CD4-positive, CD25-positive, alpha-beta regulatory T cell (primary cell): ENCODE data around the gene ITSN2. TPM values are rescaled to one million over a fixed set of nuclear protein-coding genes. Genes with fewer than 3 reads are reported as not detected.

Experiments used
- ATAC-seq, 2 donors: fragments of 150-1000 bp; cut with Tn5 transposase; one replicate each; pipeline ENCODE4 v1.10.0; 2021; ENCODE audit warnings: low read depth in 2 of 2, moderate number of reproducible peaks in 2 of 2, moderate library complexity in 1 of 2
- DNase-seq, 3 donors: peaks; one replicate each; pipeline versions ENCODE4 v3.0.0 to v3.0.0-alpha.2; 2012 to 2022; ENCODE audit warnings: mixed read lengths in 1 of 3
- H3K27ac ChIP-seq: one replicate; pipeline ENCODE4 v1.7.0; 2013; ENCODE audit warnings: mild to moderate bottlenecking, low read length; ENCODE audit not compliant: insufficient read depth, poor library complexity, severe bottlenecking
- H3K27me3 ChIP-seq: one replicate; pipeline ENCODE4 v1.7.0; 2013; ENCODE audit warnings: low read length; ENCODE audit not compliant: control insufficient read depth, insufficient read depth
- H3K36me3 ChIP-seq: one replicate; pipeline ENCODE4 v1.7.0; 2013; ENCODE audit warnings: mild to moderate bottlenecking, low read length, moderate library complexity; ENCODE audit not compliant: control insufficient read depth, insufficient read depth
- H3K4me1 ChIP-seq: 2 replicates; pipeline ENCODE4 v1.7.0; 2013; ENCODE audit warnings: mild to moderate bottlenecking, low read length; ENCODE audit not compliant: insufficient read depth, control insufficient read depth, poor library complexity, severe bottlenecking
- H3K4me3 ChIP-seq: one replicate; pipeline ENCODE4 v1.7.0; 2013; ENCODE audit warnings: low read depth, mild to moderate bottlenecking, low read length, moderate library complexity
- H3K9me3 ChIP-seq, 2 experiments: 1 replicate in 1 of 2; 2 replicates in 1 of 2; pipeline ENCODE4 v1.7.0; 2013; ENCODE audit warnings: low read length in 2 of 2, mild to moderate bottlenecking in 1 of 2, moderate library complexity in 1 of 2; ENCODE audit not compliant: control insufficient read depth in 2 of 2
- H3K27ac Mint-ChIP-seq, 3 donors: one replicate each; pipeline ENCODE4 v1.8.0; 2020 to 2022; ENCODE audit warnings: mild to moderate bottlenecking in 3 of 3, mixed read lengths in 3 of 3, moderate library complexity in 2 of 3
- H3K27me3 Mint-ChIP-seq: one replicate; pipeline ENCODE4 v1.8.0; 2022; ENCODE audit warnings: mild to moderate bottlenecking, mixed read lengths
- H3K36me3 Mint-ChIP-seq: one replicate; pipeline ENCODE4 v1.8.0; 2020; ENCODE audit warnings: mixed read lengths
- H3K4me1 Mint-ChIP-seq, 4 donors: one replicate each; pipeline ENCODE4 v1.8.0; 2020 to 2022; ENCODE audit warnings: mixed read lengths in 4 of 4, mild to moderate bottlenecking in 1 of 4
- H3K4me3 Mint-ChIP-seq, 4 donors: one replicate each; pipeline ENCODE4 v1.8.0; 2020 to 2022; ENCODE audit warnings: mild to moderate bottlenecking in 4 of 4, mixed read lengths in 4 of 4, moderate library complexity in 3 of 4
- H3K9me3 Mint-ChIP-seq, 7 donors: one replicate each; pipeline ENCODE4 v1.8.0; 2020 to 2022; ENCODE audit warnings: mixed read lengths in 7 of 7, mild to moderate bottlenecking in 3 of 7, moderate library complexity in 2 of 7
- polyA plus RNA-seq, 4 donors: library from polyadenylated mRNA; unstranded; fragments of 300-500 nt; fragmentation: Illumina TruSeq; gene quantifications; one replicate each; pipeline ENCODE4 v1.2.3, GENCODE V29; 2021
- total RNA-seq: library from RNA; stranded (reverse); gene quantifications from one replicate; pipeline ENCODE4 v1.2.3, GENCODE V29; 2022

Gene ITSN2
- total and polyA plus RNA-seq, 5 donors from 2014 or later: 54.0 to 115 (median 58.9) TPM

GRCh38 chr2:24375349-24376087 is 15.2 kb upstream of the ITSN2 start:
- DNase-seq (no peak), ATAC-seq (no peak)
- Histone ChIP-seq H3K4me1 (no peaks in the 10 kb centered on the region), H3K9me3 (no peaks in the 10 kb centered on the region), H3K27me3 (no peaks in the 10 kb centered on the region), H3K36me3 (no peaks in the 10 kb centered on the region), H3K27ac (no peak overlapping the region), H3K4me3 (no peak overlapping the region)
- Mint-ChIP-seq H3K9me3 (no peaks in the 10 kb centered on the region), H3K27me3 (peaks cover 4% of the 10 kb centered on the region), H3K27ac (no peak overlapping the region), H3K36me3 (no peaks in the 10 kb centered on the region), H3K4me3 (no peak overlapping the region), H3K4me1 (no peaks in the 10 kb centered on the region)

- ATAC-seq: no peak
- H3K27ac ChIP-seq: no peak overlapping the region
- H3K4me3 ChIP-seq: no peak overlapping the region
- H3K27ac Mint-ChIP-seq: peak overlapping the region in 1 of 3 donors; percentile 32
- no peaks in the 10 kb centered on the region for H3K4me1 Mint-ChIP-seq
- no peaks in the 10 kb centered on the region for H3K27me3 ChIP-seq
- no peaks in the 10 kb centered on the region for H3K9me3 ChIP-seq
- DNase-seq: no peak
- H3K4me1 ChIP-seq: no peaks in the 10 kb centered on the region
- H3K27me3 Mint-ChIP-seq: no peaks in the 10 kb centered on the region
- no peaks in the 10 kb centered on the region for H3K36me3 ChIP-seq
- H3K36me3 Mint-ChIP-seq: no peaks in the 10 kb centered on the region
- H3K4me3 Mint-ChIP-seq: no peak overlapping the region
- no peaks in the 10 kb centered on the region for H3K9me3 Mint-ChIP-seq
These were observed 14.0 kb upstream of the ITSN2 start for GRCh38 chr2:24374301-24374700.

- Histone ChIP-seq H3K36me3 (no peaks in the 10 kb centered on the region), H3K27me3 (no peaks in the 10 kb centered on the region), H3K4me3 (no peak overlapping the region), H3K4me1 (no peaks in the 10 kb centered on the region), H3K9me3 (no peaks in the 10 kb centered on the region), H3K27ac (no peak overlapping the region)
- DNase-seq (no peak), ATAC-seq (no peak)
- no peak overlapping the region for H3K4me3 Mint-ChIP-seq
- H3K4me1 Mint-ChIP-seq: peaks cover 0 to 1% (median 0%) of the 10 kb centered on the region in 4 donors
- peaks cover 6% of the 10 kb centered on the region for H3K27me3 Mint-ChIP-seq
- H3K27ac Mint-ChIP-seq: no peak overlapping the region
- H3K9me3 Mint-ChIP-seq: no peaks in the 10 kb centered on the region
- H3K36me3 Mint-ChIP-seq: no peaks in the 10 kb centered on the region
These were observed 11.7 kb upstream of the ITSN2 start for GRCh38 chr2:24372033-24372432.

- Histone ChIP-seq H3K27me3 (no peaks in the 10 kb centered on the region), H3K4me1 (peaks cover 3% of the 10 kb centered on the region), H3K4me3 (no peak overlapping the region), H3K36me3 (no peaks in the 10 kb centered on the region), H3K27ac (no peak overlapping the region), H3K9me3 (no peaks in the 10 kb centered on the region)
- peaks cover 0 to 6% (median 2%) of the 10 kb centered on the region in 4 donors for H3K4me1 Mint-ChIP-seq
- peaks cover 0 to 1% (median 0%) of the 10 kb centered on the region in 7 donors for H3K9me3 Mint-ChIP-seq
- peaks cover 6% of the 10 kb centered on the region for H3K27me3 Mint-ChIP-seq
- no peaks in the 10 kb centered on the region for H3K36me3 Mint-ChIP-seq
- ATAC-seq: no peak
- peak overlapping the region in 1 of 4 donors; percentile 24 for H3K4me3 Mint-ChIP-seq
- H3K27ac Mint-ChIP-seq: no peak overlapping the region
- no peak for DNase-seq
These were observed 5.5 kb upstream of the ITSN2 start for GRCh38 chr2:24365826-24366225.

GRCh38 chr2:24365051-24365450 is 4.7 kb upstream of the ITSN2 start:
- Mint-ChIP-seq H3K4me1 (peaks cover 0 to 9% (median 2%) of the 10 kb centered on the region in 4 donors), H3K4me3 (peak overlapping the region in 1 of 4 donors; percentile 22), H3K27ac (no peak overlapping the region), H3K36me3 (no peaks in the 10 kb centered on the region), H3K27me3 (peaks cover 6% of the 10 kb centered on the region), H3K9me3 (peaks cover 0 to 1% (median 0%) of the 10 kb centered on the region in 7 donors)
- ATAC-seq: no peak
- Histone ChIP-seq H3K9me3 (no peaks in the 10 kb centered on the region), H3K4me3 (no peak overlapping the region), H3K27ac (no peak overlapping the region), H3K27me3 (no peaks in the 10 kb centered on the region), H3K36me3 (no peaks in the 10 kb centered on the region), H3K4me1 (peaks cover 8% of the 10 kb centered on the region)
- DNase-seq: no peak

- Histone ChIP-seq H3K27me3 (no peaks in the 10 kb centered on the region), H3K27ac (no peak overlapping the region), H3K36me3 (no peaks in the 10 kb centered on the region), H3K9me3 (no peaks in the 10 kb centered on the region), H3K4me1 (peaks cover 15% of the 10 kb centered on the region), H3K4me3 (no peak overlapping the region)
- DNase-seq (no peak), ATAC-seq (no peak)
- H3K27ac Mint-ChIP-seq: no peak overlapping the region
- peaks cover 0 to 1% (median 0%) of the 10 kb centered on the region in 7 donors for H3K9me3 Mint-ChIP-seq
- peak overlapping the region in 1 of 4 donors; percentile 62 for H3K4me3 Mint-ChIP-seq
- no peaks in the 10 kb centered on the region for H3K36me3 Mint-ChIP-seq
- H3K27me3 Mint-ChIP-seq: no peaks in the 10 kb centered on the region
- peaks cover 7 to 17% (median 8%) of the 10 kb centered on the region in 4 donors for H3K4me1 Mint-ChIP-seq
These were observed 3.0 kb upstream of the ITSN2 start for GRCh38 chr2:24363301-24363700.

GRCh38 chr2:24362253-24362652 is 1.9 kb upstream of the ITSN2 start:
- peaks cover 7 to 26% (median 13%) of the 10 kb centered on the region in 4 donors for H3K4me1 Mint-ChIP-seq
- peak overlapping the region; percentile 55 to 77 (median 60) for H3K4me3 Mint-ChIP-seq
- Histone ChIP-seq H3K4me1 (peaks cover 19% of the 10 kb centered on the region), H3K4me3 (no peak overlapping the region), H3K27ac (no peak overlapping the region), H3K36me3 (no peaks in the 10 kb centered on the region), H3K9me3 (no peaks in the 10 kb centered on the region), H3K27me3 (no peaks in the 10 kb centered on the region)
- peaks cover under 1% of the 10 kb centered on the region for H3K36me3 Mint-ChIP-seq
- H3K27me3 Mint-ChIP-seq: no peaks in the 10 kb centered on the region
- no peak for DNase-seq
- peak overlapping the region; percentile 17 to 54 (median 43) for H3K27ac Mint-ChIP-seq
- ATAC-seq: no peak
- H3K9me3 Mint-ChIP-seq: peaks cover 0 to 1% (median 0%) of the 10 kb centered on the region in 7 donors

- Histone ChIP-seq H3K9me3 (no peaks in the 10 kb centered on the region), H3K27ac (peak overlapping the region; percentile 90), H3K36me3 (no peaks in the 10 kb centered on the region), H3K4me3 (peak overlapping the region; percentile 52), H3K27me3 (no peaks in the 10 kb centered on the region), H3K4me1 (peaks cover 19% of the 10 kb centered on the region)
- ATAC-seq (no peak), DNase-seq (no peak)
- Mint-ChIP-seq H3K4me3 (peak overlapping the region; percentile 89 to 93 (median 92)), H3K27ac (peak overlapping the region; percentile 93 to 96 (median 94)), H3K27me3 (no peaks in the 10 kb centered on the region), H3K4me1 (peaks cover 7 to 38% (median 20%) of the 10 kb centered on the region in 4 donors), H3K36me3 (peaks cover 5% of the 10 kb centered on the region), H3K9me3 (peaks cover 0 to 1% (median 0%) of the 10 kb centered on the region in 7 donors)
These were observed 611 bp upstream of the ITSN2 start for GRCh38 chr2:24360963-24361330.
